Right ventricle myocardium inferior (tissue), 1 donor: ENCODE measurements around the gene CALM3. TPM values are rescaled to one million over a fixed set of nuclear protein-coding genes. Genes with fewer than 3 reads are reported as not detected.
A peak's percentile ranks its signal among the peaks of the same experiment; 100 is the strongest.

Experiments used
- ATAC-seq: fragments of 200-7000 bp; cut with Tn5 transposase; one replicate; pipeline ENCODE4 v1.9.1; 2020; ENCODE audit warnings: mild to moderate bottlenecking, moderate library complexity
- DNase-seq: peaks from one replicate; pipeline ENCODE4 v3.0.0; 2021; ENCODE audit errors: missing footprints
- intact Hi-C: fragments of 100-400 bp; cut with DNase I; formaldehyde crosslinking; loops from one replicate; pipeline ENCODE4 v1.11.0; 2022
- total RNA-seq: library from RNA; stranded (reverse); fragmentation: NEBNext Ultra II Directional; extraction: Animal tissue kit (Norgen Biotek cat#: 25700); gene quantifications from one replicate; pipeline ENCODE4 v1.2.1, GENCODE V29; 2021
- donor health status: DM: no; HTN: yes; CAD: no; lungs with severe emphysema.

The CALM3 gene
- total RNA-seq, 1 donor from 2014 or later: 378 TPM

GRCh38 chr19:46629546-46630025 lies 28.5 kb downstream of the CALM3 start:
- ATAC-seq: no peak
- intact Hi-C loops: no loop called here
- DNase-seq: no peak

- intact Hi-C loops: no loop called here
- peak; percentile 32 for ATAC-seq
- no peak for DNase-seq
Observed at GRCh38 chr19:46630586-46631205, 29.6 kb downstream of the CALM3 start.

GRCh38 chr19:46631481-46631880 lies 30.4 kb downstream of the CALM3 start:
- no peak for ATAC-seq
- intact Hi-C loops: no loop called here
- no peak for DNase-seq

GRCh38 chr19:46633130-46633529 lies 32.0 kb downstream of the CALM3 start:
- ATAC-seq (no peak), DNase-seq (no peak)
- intact Hi-C loops: no loop called here

GRCh38 chr19:46634045-46634655 lies 33.0 kb downstream of the CALM3 start:
- DNase-seq (peak; percentile 80), ATAC-seq (peak; percentile 23)
- intact Hi-C loops: no loop called here

GRCh38 chr19:46634656-46635218 lies 33.6 kb downstream of the CALM3 start:
- ATAC-seq (no peak), DNase-seq (no peak)
- intact Hi-C loops: no loop called here

GRCh38 chr19:46635920-46636761 lies 35.0 kb downstream of the CALM3 start, which contains the start of gene GNG8:
Gene GNG8 (minus strand): TSS chr19:46636202. CDS start chr19:46634682, 1,520 bp downstream.
- no peak for DNase-seq
- no peak for ATAC-seq
- intact Hi-C loops: no loop called here

GRCh38 chr19:46637224-46637623 lies 36.1 kb downstream of the CALM3 start:
- intact Hi-C loops: no loop called here
- ATAC-seq (no peak), DNase-seq (no peak)

GRCh38 chr19:46639358-46640182 lies 38.4 kb downstream of the CALM3 start:
- ATAC-seq (peak; percentile 58), DNase-seq (peak; percentile 80)
- intact Hi-C loops: no loop called here

- intact Hi-C loops: no loop called here
- DNase-seq (no peak), ATAC-seq (no peak)
Observed at GRCh38 chr19:46640656-46641055, 39.5 kb downstream of the CALM3 start.

- intact Hi-C loops: no loop called here
- peak; percentile 16 for ATAC-seq
- DNase-seq: no peak
Observed at GRCh38 chr19:46644720-46645119, 43.6 kb downstream of the CALM3 start.

GRCh38 chr19:46646402-46646801 lies 45.3 kb downstream of the CALM3 start:
- intact Hi-C loops: no loop called here
- DNase-seq (no peak), ATAC-seq (no peak)

GRCh38 chr19:46648060-46648960 lies 47.2 kb downstream of the CALM3 start:
- no peak for DNase-seq
- no peak for ATAC-seq
- intact Hi-C loops: no loop called here

GRCh38 chr19:46648961-46649960 lies 48.1 kb downstream of the CALM3 start:
- intact Hi-C loops: no loop called here
- no peak for ATAC-seq
- DNase-seq: no peak

- intact Hi-C loops: no loop called here
- ATAC-seq: no peak
- DNase-seq: no peak
Observed at GRCh38 chr19:46650445-46650844, 49.3 kb downstream of the CALM3 start.

- intact Hi-C loops: no loop called here
- ATAC-seq: peak; percentile 36
- DNase-seq: no peak
Observed at GRCh38 chr19:46654621-46655152, 53.6 kb downstream of the CALM3 start.
